ENCODE data around the gene LCMT2. TPM values are rescaled to one million over a fixed set of nuclear protein-coding genes. Genes with fewer than 3 reads are reported as not detected.

The LCMT2 gene
- total and polyA plus RNA-seq, 10 of the 15 experiments (the other 5 are each of a cell fraction or from before 2014, with no cell fraction given): 2.1 to 17.2 (median 14.9) TPM

DNA sequence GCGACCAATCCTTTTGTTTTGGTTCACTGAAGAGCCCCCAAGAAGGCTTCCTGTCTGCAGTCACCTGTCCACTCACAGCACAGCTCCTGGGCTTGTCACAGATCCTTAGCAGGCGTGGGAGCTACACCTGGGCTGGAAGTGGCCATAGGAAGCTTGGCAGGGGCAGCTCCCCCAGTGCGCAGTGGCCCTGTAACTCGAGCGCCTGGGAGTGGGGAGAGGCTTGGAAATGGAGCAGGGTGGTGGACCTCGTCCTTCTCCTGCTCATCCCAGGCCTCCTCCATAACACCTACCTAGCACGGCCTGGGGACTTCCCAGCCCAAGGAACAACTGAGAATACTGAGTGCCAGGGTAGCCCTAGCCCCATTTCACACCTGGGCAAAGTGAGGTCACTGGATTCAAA is 44.3 kb downstream of the LCMT2 start:
- FAIRE-seq: no peak
- no peak for TF ChIP-seq NR2C1 (IDR thresholded peaks at IDR 0.05)
- no peak for TF ChIP-seq MYC (IDR thresholded peaks at IDR 0.05; ENCODE audit: insufficient read depth, insufficient read length, insufficient replicate concordance, low read length, severe bottlenecking)
- no peak for TF ChIP-seq SMC3 (IDR thresholded peaks at IDR 0.05; ENCODE audit: borderline replicate concordance, low read length)
- no peak for TF ChIP-seq FOXK2 (IDR thresholded peaks at IDR 0.05)
- no peak for TF ChIP-seq ASH2L (IDR thresholded peaks at IDR 0.05; ENCODE audit: borderline replicate concordance, low read depth)
- TF ChIP-seq DPF2 (IDR thresholded peaks at IDR 0.05): no peak
- TF ChIP-seq, protein P1, sequence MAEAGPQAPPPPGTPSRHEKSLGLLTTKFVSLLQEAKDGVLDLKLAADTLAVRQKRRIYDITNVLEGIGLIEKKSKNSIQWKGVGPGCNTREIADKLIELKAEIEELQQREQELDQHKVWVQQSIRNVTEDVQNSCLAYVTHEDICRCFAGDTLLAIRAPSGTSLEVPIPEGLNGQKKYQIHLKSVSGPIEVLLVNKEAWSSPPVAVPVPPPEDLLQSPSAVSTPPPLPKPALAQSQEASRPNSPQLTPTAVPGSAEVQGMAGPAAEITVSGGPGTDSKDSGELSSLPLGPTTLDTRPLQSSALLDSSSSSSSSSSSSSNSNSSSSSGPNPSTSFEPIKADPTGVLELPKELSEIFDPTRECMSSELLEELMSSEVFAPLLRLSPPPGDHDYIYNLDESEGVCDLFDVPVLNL (IDR thresholded peaks at IDR 0.05; ENCODE audit: low read depth, low read length): no peak
- TF ChIP-seq NFIC (IDR thresholded peaks at IDR 0.05; ENCODE audit: low read depth, low read length): no peak
- TF ChIP-seq JUNB (IDR thresholded peaks at IDR 0.05): no peak
- TF ChIP-seq, protein P2, sequence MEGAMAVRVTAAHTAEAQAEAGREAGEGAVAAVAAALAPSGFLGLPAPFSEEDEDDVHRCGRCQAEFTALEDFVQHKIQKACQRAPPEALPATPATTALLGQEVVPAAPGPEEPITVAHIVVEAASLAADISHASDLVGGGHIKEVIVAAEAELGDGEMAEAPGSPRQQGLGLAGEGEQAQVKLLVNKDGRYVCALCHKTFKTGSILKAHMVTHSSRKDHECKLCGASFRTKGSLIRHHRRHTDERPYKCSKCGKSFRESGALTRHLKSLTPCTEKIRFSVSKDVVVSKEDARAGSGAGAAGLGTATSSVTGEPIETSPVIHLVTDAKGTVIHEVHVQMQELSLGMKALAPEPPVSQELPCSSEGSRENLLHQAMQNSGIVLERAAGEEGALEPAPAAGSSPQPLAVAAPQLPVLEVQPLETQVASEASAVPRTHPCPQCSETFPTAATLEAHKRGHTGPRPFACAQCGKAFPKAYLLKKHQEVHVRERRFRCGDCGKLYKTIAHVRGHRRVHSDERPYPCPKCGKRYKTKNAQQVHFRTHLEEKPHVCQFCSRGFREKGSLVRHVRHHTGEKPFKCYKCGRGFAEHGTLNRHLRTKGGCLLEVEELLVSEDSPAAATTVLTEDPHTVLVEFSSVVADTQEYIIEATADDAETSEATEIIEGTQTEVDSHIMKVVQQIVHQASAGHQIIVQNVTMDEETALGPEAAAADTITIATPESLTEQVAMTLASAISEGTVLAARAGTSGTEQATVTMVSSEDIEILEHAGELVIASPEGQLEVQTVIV (IDR thresholded peaks at IDR 0.05; ENCODE audit: borderline replicate concordance, partially characterized antibody): no peak
- TF ChIP-seq, protein P3, sequence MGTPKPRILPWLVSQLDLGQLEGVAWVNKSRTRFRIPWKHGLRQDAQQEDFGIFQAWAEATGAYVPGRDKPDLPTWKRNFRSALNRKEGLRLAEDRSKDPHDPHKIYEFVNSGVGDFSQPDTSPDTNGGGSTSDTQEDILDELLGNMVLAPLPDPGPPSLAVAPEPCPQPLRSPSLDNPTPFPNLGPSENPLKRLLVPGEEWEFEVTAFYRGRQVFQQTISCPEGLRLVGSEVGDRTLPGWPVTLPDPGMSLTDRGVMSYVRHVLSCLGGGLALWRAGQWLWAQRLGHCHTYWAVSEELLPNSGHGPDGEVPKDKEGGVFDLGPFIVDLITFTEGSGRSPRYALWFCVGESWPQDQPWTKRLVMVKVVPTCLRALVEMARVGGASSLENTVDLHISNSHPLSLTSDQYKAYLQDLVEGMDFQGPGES (IDR thresholded peaks at IDR 0.05): no peak
- TF ChIP-seq CREB1 (IDR thresholded peaks at IDR 0.05; ENCODE audit: low read depth): no peak
- TF ChIP-seq, protein P4, sequence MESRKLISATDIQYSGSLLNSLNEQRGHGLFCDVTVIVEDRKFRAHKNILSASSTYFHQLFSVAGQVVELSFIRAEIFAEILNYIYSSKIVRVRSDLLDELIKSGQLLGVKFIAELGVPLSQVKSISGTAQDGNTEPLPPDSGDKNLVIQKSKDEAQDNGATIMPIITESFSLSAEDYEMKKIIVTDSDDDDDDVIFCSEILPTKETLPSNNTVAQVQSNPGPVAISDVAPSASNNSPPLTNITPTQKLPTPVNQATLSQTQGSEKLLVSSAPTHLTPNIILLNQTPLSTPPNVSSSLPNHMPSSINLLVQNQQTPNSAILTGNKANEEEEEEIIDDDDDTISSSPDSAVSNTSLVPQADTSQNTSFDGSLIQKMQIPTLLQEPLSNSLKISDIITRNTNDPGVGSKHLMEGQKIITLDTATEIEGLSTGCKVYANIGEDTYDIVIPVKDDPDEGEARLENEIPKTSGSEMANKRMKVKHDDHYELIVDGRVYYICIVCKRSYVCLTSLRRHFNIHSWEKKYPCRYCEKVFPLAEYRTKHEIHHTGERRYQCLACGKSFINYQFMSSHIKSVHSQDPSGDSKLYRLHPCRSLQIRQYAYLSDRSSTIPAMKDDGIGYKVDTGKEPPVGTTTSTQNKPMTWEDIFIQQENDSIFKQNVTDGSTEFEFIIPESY (IDR thresholded peaks at IDR 0.05): no peak

More for the DNA sequence above, 44.3 kb downstream of the LCMT2 start:
- Histone ChIP-seq H3K4me1 (ENCODE audit: control insufficient read depth, insufficient read depth, low read length) (no peaks in the 10 kb centered on the region), H3K4me2 (ENCODE audit: control insufficient read depth, insufficient read depth) (no peak overlapping the region), H3K79me2 (ENCODE audit: control insufficient read depth, insufficient read depth, low read length) (no peaks in the 10 kb centered on the region), H2AFZ (ENCODE audit: control insufficient read depth, low read depth, low read length) (no peak overlapping the region), H3K4me3 (no peak overlapping the region), H3K9me3 (replicated peaks; ENCODE audit: control insufficient read depth, insufficient read depth, low read length) (no peaks in the 10 kb centered on the region), H3K9ac (ENCODE audit: control insufficient read depth, insufficient read depth, low read length) (no peak overlapping the region), H3K27me3 (replicated peaks in 1 of 2; ENCODE audit: control insufficient read depth in 2 of 2, insufficient read depth in 2 of 2, low read length in 1 of 2) (no peaks in the 10 kb centered on the region), H3K27ac (ENCODE audit: control insufficient read depth, insufficient read depth) (no peak overlapping the region), H4K20me1 (ENCODE audit: control insufficient read depth, insufficient read depth) (no peaks in the 10 kb centered on the region), H3K36me3 (ENCODE audit: control insufficient read depth in 2 of 2, insufficient read depth in 2 of 2, low read length in 1 of 2) (no peaks in the 10 kb centered on the region)
- SMC1A ChIA-PET (ENCODE audit: uncharacterized antibody, unreplicated experiment): interaction anchor here (0.6 to 7.3 kb wide), 31 partner anchors 10 to 670 kb away, joined by 3 to 249 read pairs (median 7); partner anchors contain the start of genes CCNDBP1 and TGM5
- ATAC-seq: peak; percentile 22
- intact Hi-C loops (cut with micrococcal nuclease; ENCODE audit: unreplicated experiment): no loop called here
- POLR2A ChIA-PET: interaction anchor here (0.6 to 2.2 kb wide), 2 partner anchors 10 to 61 kb away, joined by 3 to 9 read pairs; no protein-coding TSS in a partner anchor
- CTCF ChIA-PET: interaction anchor here (0.6 to 9.9 kb wide), 47 partner anchors 10 to 639 kb away, joined by 3 to 458 read pairs (median 5); partner anchors contain the start of genes CCNDBP1, TGM7, TP53BP1 and TUBGCP4
- no peak for DNase-seq (ENCODE audit: low read depth, low spot score)
- in situ Hi-C loops (cut with MboI): loop anchor here (10.0 kb wide), 1 partner anchor 51 kb away; no protein-coding TSS in a partner anchor
- RAD21 ChIA-PET (ENCODE audit: unreplicated experiment): interaction anchor here (0.6 to 6.1 kb wide), 21 partner anchors 10 to 355 kb away, joined by 3 to 201 read pairs (median 4); partner anchors contain the start of genes CCNDBP1, EPB42 and TGM5
- BruUV-seq (replicated peaks): no TSS peak
- WGBS (ENCODE audit: insufficient coverage, insufficient replicate concordance, low lambda C conversion rate, missing lambda C conversion rate): 24% methylated on average over 7 of the region's 7 CpGs

Data from GM12878 (cell line).